ENCODE data around the gene CHTOP.
"Not testable (repeated sequence)": the region's sequence is repeated elsewhere in the genome, so short reads cannot be mapped to it uniquely, and the experiment has no call there.

CHTOP gene, protein sequence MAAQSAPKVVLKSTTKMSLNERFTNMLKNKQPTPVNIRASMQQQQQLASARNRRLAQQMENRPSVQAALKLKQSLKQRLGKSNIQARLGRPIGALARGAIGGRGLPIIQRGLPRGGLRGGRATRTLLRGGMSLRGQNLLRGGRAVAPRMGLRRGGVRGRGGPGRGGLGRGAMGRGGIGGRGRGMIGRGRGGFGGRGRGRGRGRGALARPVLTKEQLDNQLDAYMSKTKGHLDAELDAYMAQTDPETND

DNA sequence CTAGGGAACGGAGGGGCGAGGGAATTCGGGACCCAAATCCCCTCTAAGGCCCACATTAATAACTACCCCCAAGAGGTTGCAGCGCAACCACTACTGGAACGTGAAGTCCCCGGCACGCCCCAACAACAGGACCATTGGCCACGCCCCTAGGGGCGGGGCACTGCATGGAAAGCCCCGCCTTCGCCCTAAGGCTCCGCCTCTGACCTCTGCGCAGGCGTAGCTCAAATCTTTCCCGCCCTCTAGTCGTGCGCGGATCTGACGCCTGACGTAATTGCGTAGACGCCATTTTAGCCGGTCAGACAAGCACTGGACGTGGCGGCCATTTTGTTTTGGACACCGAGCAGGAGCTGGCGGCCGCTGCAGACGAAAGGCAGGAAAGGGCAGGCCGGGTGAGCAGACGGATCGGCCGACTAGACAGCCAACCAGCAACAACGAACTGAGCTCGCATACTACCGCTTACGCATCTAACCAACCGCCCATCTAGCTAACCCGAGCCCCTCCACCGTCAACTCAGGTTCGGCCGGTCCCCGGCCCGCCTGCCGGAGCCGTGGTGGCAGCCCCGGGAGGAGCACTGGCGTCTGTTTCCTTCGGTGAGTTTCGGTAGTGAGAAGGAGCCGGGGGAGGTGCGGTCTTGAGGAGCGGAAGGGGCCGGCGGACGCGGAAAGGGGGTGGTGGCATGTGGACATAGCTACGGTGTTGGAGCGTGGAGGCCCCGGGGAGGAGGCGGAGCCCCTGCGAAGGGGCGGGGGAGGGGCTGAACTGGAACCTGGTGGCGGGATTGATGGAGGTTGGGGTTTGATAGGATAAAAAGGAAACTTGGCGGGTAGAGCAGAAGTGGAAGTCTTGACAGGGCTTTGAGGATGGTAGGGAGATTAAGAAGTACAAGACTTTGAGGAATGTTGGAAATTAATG is at the start of gene CHTOP:
TSS of gene CHTOP (plus strand) at position 313 of the 912 bp plus-strand sequence. CDS start 2,523 bp downstream, outside the sequence.
- DNase-seq, result peak; percentile 99

DNA sequence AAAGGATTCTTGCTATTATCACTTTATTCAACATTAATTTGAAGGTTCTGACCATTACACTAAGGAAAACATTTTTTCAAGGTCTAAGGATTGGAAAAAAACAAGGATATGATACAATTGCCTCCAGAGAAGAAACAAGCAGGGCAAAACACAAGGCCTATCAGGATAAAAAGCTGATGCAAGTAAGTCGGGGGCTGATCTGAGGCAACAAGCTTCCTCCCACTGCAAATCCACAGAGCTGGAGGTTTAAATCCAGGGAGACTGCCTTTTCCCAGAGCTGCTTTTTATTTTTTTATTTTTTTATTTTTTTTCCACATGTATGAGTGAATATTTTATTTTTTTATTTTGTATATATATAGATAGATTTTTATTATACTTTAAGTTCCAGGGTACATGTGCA is 48.9 kb upstream of the CHTOP start:
- DNase-seq, result no peak

DNA sequence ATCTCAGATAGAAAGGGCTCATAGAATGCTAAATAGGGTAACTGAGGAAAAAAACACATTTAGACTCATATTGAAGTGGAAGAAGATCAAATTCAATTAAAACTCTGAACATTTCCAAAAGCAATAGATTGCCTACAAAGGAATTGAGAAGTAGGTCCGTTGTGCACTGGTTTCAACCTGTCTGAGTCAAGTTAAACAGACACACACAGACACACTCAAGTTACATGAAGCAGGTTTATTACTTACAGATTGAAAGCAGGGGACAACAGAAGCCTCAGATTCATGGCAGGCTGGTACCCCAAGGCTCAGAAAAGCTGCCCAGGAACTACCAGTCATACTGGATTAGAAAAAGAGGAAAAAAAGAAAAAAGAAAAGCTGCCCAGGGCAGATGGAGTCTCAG is 47.5 kb upstream of the CHTOP start:
- no peak for DNase-seq

DNA sequence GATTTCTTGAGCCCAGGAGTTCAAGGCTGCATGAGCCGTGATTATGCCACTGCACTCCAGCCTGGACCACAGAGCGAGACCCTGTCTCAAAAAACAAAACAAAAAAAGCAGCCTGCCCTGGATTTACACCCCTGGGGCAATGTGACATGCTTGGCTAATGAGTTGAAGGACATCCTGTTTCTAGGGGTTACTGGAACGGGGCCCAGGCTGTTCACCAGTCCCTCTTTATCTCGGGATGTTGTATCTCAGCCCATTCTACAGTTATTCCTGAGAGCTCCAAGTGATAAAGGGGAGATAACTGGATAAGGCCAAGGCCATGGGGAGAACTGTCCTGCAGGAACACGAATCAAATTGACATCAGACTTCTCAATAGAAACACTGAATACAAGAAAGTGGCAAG is 46.6 kb upstream of the CHTOP start:
- no peak for DNase-seq

- DNase-seq, result not testable (repeated sequence)
Observed at GRCh38 chr1:153588033-153588432, 45.8 kb upstream of the CHTOP start.

DNA sequence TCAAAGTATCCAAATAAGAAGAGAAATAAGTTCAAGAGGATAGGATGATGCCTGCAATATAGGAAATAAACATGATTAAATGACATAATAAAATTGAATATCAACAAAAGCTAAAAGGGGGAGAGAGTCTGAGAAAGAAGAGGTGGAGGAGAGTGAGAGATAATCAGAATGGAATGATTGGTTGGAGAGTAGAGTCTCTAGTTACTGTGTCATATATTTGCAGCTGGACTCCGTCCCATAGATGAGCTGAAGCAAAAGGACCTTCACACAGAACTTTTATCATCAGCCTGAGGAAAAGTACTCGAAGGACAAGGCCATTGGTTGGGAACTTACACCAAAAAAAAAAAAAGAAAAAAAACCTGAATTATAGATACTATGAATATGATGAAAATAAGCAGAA is 45.4 kb upstream of the CHTOP start:
- no peak for DNase-seq

GRCh38 chr1:153592748-153593147 is 41.1 kb upstream of the CHTOP start:
- DNase-seq, result no peak

DNA sequence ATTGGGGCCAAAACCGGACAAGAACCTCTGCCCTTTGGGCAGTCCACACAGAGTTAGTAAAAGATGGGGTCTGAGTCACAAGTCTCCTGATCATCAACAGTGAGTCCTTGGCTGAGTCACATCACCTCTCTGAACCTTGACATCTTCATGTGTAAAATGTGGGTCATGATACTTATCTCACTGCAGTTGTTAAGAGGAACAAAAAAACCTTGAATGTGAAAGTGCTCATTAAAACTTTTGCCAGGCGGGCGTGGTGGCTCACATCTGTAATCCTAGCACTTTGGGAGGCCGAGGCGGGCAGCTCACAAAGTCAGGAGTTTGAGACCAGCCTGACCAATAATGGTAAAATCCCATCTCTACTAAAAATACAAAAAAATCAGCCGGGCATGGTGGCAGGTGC is 36.7 kb upstream of the CHTOP start:
- no peak for DNase-seq

GRCh38 chr1:153598309-153599172 is 35.3 kb upstream of the CHTOP start:
- peak in 1 of 2 experiments; percentile 19 for DNase-seq

DNA sequence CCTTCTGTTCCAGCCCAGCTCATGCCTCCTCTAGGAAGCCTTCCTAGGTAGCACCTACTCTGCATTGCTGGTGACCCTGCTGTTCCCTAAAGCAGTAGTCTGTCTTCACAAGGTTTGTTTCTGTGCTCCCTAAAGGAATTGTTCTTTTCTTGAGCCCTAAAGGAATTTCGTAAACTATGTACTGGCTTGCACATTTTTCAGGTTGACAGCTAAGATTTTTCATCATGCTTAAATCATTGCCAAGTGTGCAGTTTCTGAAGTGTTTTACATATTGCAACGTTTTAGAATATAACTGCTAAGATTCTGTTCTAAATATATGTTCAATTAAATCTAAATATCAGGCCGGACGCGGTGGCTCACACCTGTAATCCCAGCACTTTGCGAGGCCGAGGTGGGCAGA is 34.0 kb upstream of the CHTOP start:
- no peak for DNase-seq

DNA sequence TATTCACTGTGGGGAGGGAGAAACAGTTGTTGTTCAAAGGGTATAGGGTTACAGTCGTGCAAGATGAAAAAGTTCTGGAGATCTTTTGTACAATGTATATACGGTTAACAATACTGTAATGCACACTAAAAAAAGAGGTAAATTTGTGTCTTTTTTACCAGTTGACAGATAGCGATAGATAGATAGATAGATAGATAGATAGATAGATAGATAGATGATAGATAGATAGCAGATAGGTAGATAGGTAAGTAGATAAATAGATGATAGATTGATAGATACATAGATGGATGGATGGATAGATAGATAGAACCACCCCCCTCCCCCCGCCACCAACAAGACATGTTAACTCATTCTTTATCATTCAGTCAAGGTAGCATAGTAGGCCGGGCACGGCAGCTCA is 31.1 kb upstream of the CHTOP start:
- DNase-seq, result no peak

- no peak for DNase-seq
Observed at GRCh38 chr1:153606194-153606593, 27.7 kb upstream of the CHTOP start.

DNA sequence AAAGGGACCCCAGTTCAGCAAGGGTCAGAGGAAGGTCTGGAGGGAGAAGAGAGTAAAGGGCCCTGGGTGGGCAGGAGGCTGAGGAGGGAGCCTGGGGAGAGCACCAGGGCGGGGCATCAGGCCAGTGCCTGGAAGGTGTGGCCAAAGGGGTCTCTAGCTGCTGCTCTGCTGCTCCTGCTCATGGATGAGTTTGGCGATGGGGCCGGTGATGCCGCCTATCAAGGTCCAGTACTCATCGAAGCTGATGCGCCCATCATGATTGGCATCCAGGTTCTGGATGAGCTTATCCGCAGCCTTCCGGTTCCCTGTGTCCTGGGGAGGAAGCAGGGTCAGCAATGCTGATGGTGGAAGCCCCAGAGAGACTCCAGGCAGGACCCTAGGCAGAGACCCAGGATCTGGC is 26.5 kb upstream of the CHTOP start:
- DNase-seq, result no peak

DNA sequence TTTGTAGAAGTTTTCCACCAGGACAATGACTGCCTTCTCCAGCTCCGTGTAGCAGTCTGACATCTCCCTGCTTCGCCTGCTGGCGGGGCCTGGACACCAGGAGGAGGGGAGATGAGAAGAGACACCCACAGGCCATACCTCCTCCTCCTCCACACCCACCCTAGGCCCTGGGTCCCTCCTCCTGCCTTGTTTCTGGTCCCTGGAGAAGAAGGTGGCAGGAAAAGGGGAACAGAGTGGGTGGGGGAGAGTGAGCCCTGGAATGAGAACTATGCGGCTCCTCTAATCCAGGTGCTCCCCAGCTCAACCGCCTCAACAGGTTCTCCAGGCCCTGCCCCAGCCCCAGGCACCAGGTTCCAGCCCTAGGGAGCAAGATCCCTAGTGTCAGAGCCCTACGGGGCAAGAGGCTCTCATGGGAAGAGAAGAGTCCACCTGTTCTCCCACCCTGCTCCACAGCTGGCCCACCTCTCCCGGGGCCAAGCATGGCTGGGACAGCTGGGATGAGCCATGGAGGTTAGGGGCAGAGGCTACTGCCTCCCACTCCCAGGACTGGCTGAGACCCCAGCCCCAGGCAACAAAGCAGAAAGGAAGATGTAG is 25.7 kb upstream of the CHTOP start:
- no peak for DNase-seq

DNA sequence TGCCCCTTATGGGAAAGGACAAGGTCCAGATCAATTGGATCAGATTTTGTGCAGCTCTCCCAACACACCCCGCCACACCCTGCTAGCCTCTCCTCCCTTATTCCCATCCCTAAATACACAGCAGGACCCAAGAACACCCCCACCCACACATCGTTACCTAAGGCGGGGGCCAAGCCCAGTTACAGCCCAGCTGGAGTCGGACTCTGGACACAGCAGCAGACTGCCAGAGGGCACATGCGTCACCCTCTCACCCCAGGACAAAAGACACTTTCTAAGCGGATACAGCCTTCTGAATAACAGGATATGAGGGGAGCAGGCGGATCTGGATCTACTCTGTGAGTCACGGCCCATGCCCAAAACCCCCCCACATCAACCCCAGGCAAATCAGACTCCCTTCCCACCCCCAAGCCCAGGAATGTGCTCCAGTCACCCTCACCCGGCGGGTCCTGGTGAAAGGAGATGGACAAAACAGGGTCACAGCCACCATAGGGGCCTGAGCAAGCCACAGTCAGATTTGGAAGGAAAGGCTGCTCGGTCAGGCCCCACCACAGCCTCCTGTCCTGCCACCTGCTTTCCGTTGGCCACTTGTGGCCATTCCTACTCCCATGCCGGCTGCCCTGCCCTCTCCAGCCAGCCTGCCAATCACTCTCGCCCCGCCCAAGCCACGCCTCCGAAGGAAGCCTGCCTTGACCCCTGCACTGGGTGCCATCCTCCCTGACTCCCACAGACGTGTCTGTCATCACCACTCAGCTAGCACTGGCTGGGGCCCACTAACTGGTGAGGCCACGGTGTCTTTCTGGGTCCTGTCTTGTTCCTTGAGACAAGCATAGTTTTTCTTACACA is 24.9 kb upstream of the CHTOP start:
- DNase-seq, result no peak

- no peak for DNase-seq
Observed at GRCh38 chr1:153609585-153609907, 24.3 kb upstream of the CHTOP start.

DNA sequence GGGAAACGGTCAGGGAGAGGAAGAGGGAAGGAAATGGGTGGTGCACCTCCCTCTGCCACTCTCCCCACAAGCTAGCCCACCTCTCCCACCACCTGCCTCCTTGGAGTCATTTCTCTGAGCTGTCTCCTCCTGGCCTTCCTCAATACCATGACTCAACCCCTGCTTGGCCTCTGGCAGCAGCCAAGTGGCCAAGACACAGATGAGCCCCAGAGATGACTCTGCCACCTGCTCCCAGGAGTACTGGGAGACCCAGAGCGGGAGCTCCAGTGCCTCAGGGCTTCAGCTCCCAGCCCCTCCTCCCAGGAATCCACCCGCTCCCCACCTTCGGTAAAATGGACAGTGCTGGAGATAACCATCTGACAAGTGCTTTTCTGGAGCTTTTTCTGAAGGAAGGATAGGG is 23.5 kb upstream of the CHTOP start:
- peak in 1 of 2 experiments; percentile 24 for DNase-seq

DNA sequence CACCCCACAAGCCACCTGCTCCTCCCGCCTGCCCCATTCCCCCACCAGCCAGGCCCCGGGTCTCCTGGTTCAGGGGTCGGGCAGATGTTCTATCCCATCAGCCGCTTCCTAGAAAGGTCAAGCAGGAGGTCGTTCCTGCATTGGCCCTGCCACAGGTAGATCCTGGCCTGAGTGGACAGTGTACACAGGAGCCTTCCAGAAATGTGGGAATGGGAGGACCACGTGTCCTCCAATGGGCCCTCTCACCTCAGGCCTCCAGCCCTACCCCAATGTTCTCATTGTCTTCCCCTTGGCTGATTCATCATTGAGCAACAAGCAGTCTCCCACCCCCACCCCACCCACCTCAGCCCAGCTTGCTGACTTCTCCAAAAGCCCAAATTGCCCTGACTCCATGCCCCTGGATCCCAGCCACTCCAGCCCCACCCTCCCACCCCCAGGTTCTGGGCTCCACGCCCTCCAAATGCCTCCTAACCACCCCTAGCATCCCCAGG is 23.0 kb upstream of the CHTOP start:
- DNase-seq, result no peak

GRCh38 chr1:153611356-153611755 is 22.5 kb upstream of the CHTOP start:
- no peak for DNase-seq

DNA sequence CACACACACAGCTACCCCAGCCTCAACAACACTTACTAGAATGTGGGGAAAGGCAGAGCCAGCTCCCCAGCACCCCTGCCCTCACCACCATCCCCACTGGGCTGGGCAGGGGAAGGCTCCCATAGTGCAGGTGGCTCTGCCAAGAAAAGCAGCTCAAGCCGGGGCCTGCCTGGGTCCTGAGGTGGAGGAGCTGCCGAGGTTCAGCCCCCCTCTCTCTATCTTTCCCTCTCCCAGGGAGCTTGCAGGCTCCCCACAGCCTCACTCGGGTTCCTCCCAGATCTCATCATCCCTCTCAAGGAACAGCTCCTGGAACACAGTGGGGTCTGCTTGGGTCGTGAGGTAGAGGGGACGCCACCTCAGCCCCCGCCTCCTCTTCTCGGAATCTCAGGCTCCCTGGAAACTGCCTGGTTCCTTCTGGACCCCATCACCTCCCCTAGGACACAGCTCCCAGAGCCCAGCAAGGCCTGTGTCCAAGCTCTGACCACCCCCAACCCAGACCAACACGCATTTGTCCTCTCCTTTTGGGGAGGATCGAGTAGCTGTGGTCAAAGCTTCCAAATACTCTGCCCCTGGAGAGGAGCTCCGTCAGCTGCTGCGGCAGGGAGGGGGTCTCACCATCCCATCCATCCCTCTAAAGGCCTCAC is 21.6 kb upstream of the CHTOP start:
- no peak for DNase-seq

GRCh38 chr1:153612755-153613331 is 21.0 kb upstream of the CHTOP start, which contains the start of gene S100A16:
TSS of gene S100A16 (minus strand) at chr1:153613137. CDS start at chr1:153608151, 4,986 bp downstream.
- DNase-seq, result peak; percentile 18 to 75

Data from NCI-H446 (cell line).